ENCODE data around the gene ZBTB32. TPM values are rescaled to one million over a fixed set of nuclear protein-coding genes. Genes with fewer than 3 reads are reported as not detected.
A peak's percentile ranks its signal among the peaks of the same experiment; 100 is the strongest.

The ZBTB32 gene
- total RNA-seq, 4 donors from 2014 or later = 2.5 TPM; not detected in 3

DNA sequence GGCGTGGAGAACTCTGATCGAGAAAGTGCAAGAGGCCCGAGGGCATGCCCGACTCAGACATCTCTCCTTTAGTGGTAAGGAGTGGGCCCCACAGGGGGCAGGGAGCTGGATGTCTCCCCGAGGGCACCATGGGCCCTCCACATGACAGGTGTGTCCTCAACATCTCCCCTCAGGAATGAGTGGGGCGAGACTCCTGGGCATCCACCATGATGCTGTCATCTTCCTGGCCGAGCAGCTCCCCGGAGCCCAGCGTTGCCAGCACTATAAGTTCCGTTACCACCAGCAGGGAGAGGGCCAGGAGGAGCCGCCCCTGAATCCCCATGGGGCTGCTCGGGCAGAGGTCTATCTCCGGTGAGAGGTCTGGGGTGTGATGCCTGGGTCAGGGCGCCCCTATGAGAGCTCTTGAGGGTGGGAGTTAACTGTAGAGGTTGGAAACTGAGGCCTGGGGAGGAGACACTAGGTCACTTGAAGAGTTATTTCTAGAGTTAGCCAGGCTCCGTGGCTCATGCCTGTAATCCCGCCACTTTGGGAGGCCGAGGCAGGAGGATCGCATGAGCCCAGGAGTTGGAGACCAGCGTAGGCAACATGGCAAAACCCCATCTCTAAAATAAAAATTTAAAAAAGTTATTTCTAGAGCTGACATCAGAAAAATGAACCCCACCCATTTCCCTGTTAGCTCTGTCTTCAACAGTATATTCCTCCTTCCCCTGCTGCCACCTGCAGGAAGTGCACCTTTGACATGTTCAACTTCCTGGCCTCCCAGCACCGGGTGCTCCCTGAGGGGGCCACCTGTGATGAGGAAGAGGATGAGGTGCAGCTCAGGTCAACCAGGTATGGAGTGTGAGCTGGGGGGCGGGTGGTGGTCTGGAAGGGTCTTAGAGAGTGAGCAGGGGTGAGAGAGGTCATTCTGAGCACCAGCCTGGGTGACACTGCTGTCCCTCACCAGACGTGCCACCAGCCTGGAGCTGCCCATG, 32.8 kb downstream of the ZBTB32 start:
- Histone ChIP-seq H3K9me3 (no peaks in the 10 kb centered on the region), H3K4me3 (no peak overlapping the region), H3K4me1 (peaks cover 0 to 11% (median 6%) of the 10 kb centered on the region in 4 donors), H3K27me3 (no peaks in the 10 kb centered on the region), H3K27ac (no peak overlapping the region), H3K36me3 (peaks cover 0 to 69% (median 0%) of the 10 kb centered on the region in 3 donors)
- DNase-seq = peak in 1 of 3 donors; percentile 38
- TF ChIP-seq, protein P1, sequence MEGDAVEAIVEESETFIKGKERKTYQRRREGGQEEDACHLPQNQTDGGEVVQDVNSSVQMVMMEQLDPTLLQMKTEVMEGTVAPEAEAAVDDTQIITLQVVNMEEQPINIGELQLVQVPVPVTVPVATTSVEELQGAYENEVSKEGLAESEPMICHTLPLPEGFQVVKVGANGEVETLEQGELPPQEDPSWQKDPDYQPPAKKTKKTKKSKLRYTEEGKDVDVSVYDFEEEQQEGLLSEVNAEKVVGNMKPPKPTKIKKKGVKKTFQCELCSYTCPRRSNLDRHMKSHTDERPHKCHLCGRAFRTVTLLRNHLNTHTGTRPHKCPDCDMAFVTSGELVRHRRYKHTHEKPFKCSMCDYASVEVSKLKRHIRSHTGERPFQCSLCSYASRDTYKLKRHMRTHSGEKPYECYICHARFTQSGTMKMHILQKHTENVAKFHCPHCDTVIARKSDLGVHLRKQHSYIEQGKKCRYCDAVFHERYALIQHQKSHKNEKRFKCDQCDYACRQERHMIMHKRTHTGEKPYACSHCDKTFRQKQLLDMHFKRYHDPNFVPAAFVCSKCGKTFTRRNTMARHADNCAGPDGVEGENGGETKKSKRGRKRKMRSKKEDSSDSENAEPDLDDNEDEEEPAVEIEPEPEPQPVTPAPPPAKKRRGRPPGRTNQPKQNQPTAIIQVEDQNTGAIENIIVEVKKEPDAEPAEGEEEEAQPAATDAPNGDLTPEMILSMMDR (IDR thresholded peaks at IDR 0.05) = peak in 2 of 6 experiments; percentile 21 to 32
- TF ChIP-seq POLR2A (IDR thresholded peaks at IDR 0.05) = no peak

DNA sequence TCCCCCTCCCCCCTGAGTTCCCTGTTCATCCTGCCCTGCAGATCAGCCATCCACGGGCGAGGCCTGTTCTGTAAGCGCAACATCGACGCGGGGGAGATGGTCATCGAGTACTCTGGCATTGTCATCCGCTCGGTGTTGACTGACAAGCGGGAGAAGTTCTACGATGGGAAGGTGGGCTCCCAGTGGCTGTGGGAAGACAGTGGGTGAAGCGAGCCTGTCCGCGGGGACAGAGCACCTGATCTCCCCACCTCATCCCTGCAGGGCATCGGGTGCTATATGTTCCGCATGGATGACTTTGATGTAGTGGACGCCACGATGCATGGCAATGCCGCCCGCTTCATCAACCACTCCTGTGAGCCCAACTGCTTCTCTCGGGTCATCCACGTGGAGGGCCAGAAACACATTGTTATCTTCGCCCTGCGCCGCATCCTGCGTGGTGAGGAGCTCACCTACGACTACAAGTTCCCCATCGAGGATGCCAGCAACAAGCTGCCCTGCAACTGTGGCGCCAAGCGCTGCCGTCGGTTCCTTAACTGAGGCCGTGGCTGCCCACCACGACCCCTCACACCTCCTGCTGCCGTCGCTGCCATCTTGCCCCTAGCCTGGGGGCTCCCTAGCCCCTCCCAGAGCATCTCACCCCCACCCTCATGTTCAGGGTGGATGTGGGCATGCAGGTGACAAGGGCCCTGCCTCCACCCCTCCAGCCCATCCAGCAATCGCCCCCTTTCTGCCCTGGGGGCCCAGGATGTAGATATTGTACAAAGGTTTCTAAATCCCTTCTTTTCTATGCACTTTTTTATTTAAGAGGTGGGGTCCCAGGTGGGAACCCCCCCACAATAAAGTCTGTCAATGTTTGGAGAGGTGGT, 33.9 kb downstream of the ZBTB32 start:
- H3K9me3 ChIP-seq = no peaks in the 10 kb centered on the region
- DNase-seq = no peak
- H3K36me3 ChIP-seq = peaks cover 0 to 64% (median 0%) of the 10 kb centered on the region in 3 donors
- no peak overlapping the region for H3K27ac ChIP-seq
- H3K4me1 ChIP-seq = peaks cover 0 to 19% (median 6%) of the 10 kb centered on the region in 4 donors
- no peaks in the 10 kb centered on the region for H3K27me3 ChIP-seq
- H3K4me3 ChIP-seq = no peak overlapping the region
- TF ChIP-seq, protein P1 (IDR thresholded peaks at IDR 0.05) = no peak
- no peak for TF ChIP-seq POLR2A (IDR thresholded peaks at IDR 0.05)

- no peaks in the 10 kb centered on the region for H3K27me3 ChIP-seq
- no peaks in the 10 kb centered on the region for H3K9me3 ChIP-seq
- H3K4me1 ChIP-seq = peaks cover 0 to 21% (median 7%) of the 10 kb centered on the region in 4 donors
- H3K36me3 ChIP-seq = peaks cover 0 to 58% (median 0%) of the 10 kb centered on the region in 3 donors
- no peak overlapping the region for H3K27ac ChIP-seq
- H3K4me3 ChIP-seq = no peak overlapping the region
- no peak for DNase-seq
- TF ChIP-seq, protein P1 (IDR thresholded peaks at IDR 0.05) = no peak
- TF ChIP-seq POLR2A (IDR thresholded peaks at IDR 0.05) = no peak
These were observed 34.5 kb downstream of the ZBTB32 start for GRCh38 chr19:35738887-35739229.

DNA sequence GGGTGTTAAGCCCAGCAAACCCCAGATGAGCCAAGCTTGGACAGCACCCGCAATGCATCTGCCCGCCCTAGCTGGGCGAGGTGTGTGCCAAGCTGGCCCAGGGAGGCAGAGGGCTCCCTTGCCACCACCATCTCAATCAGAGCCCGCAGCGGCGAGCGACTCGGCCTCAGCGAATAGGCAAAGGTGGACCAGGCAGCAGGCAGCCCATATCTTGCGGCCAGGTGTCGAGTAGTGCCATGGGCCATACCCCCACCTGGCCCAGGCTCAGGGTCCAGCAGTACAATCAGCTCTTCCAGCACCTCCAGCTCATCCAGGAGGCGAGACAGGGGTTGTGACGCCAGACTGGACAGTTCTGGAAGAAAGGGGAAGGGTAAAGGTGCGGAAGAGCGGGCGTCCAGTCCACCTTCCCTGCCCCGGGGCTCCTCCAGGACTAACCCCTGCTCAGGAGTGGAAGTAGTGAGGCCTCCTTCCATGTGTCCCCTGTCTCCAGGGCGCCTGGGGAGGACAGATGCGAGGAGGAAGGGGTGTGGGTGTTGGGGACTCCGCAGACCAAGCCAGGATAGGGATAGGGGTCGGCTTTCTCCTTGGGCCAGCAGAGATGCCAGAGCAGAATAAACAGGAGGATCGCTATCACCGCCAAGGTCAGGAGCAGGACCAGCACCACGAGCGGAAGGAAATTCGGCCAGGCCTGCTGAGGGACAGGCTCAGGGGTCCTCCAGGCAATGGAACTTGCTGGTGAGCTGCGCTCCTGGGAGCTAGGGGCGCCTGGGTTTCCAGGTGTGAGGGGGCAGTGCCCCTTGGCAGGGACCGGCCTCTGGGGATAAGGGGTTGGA, 35.1 kb downstream of the ZBTB32 start:
- H3K4me3 ChIP-seq = peak overlapping the region; percentile 53 to 78 (median 66)
- TF ChIP-seq POLR2A (IDR thresholded peaks at IDR 0.05) = no peak
- TF ChIP-seq, protein P1 (IDR thresholded peaks at IDR 0.05) = no peak
- DNase-seq = no peak
- peak overlapping the region; percentile 47 to 98 (median 80) for H3K27ac ChIP-seq
- H3K36me3 ChIP-seq = peaks cover 0 to 51% (median 0%) of the 10 kb centered on the region in 3 donors
- no peaks in the 10 kb centered on the region for H3K27me3 ChIP-seq
- H3K9me3 ChIP-seq = no peaks in the 10 kb centered on the region
- H3K4me1 ChIP-seq = peaks cover 0 to 25% (median 10%) of the 10 kb centered on the region in 4 donors

DNA sequence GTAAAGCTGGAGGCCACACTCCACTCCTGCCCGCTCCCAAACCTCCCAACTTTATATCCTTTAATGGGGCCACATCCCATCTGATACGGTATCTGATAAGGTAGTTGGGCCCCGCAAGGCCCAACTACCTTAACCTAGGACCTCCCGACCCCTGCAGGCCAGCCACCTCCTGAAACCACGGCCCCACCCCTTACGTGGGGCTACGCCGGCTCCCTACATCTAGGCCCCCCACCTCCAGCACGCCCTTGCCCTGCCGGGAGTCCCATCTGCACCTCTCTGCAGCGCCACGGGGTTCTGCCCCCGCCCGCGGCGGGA, 35.7 kb downstream of the ZBTB32 start:
- H3K4me3 ChIP-seq = peak overlapping the region; percentile 53 to 78 (median 66)
- peaks cover 0 to 45% (median 0%) of the 10 kb centered on the region in 3 donors for H3K36me3 ChIP-seq
- H3K4me1 ChIP-seq = peaks cover 0 to 25% (median 11%) of the 10 kb centered on the region in 4 donors
- H3K27ac ChIP-seq = peak overlapping the region; percentile 47 to 98 (median 80)
- H3K27me3 ChIP-seq = no peaks in the 10 kb centered on the region
- TF ChIP-seq POLR2A (IDR thresholded peaks at IDR 0.05) = no peak
- TF ChIP-seq, protein P1 (IDR thresholded peaks at IDR 0.05) = no peak
- DNase-seq = no peak
- no peaks in the 10 kb centered on the region for H3K9me3 ChIP-seq
